ENCODE results near the gene RPUSD1.
"Not testable (repeated sequence)": the region's sequence is repeated elsewhere in the genome, so short reads cannot be mapped to it uniquely, and the experiment has no call there.

The RPUSD1 gene

DNA sequence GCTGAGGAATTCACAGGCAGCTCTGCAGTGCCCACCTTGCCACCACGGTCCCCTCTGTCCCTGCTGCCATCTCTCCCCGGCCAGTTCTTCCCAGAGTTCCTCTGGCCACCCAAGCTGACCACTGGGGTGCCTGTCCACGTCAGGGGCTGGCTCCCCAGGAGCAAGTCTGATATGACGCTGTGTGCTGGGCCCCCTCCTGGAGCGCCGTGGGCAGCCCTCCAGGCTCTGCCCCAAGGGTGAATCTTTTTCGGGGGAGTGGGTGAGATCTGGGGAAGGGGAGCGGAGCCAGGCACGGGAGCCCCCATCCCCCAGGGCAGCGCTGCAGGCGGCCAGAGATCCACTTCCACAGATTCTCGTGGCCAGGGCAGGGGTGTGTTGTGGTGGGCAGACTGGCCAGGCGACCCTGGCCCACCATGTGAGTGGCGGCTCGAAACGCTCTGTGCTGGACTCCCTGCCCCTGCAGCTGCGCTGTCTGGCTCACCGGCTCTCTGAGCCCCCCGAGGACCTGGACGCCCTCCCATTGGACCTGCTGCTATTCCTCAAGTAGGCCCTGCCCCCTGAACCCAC is 23.9 kb downstream of the RPUSD1 start:
- DNase-seq: no peak

DNA sequence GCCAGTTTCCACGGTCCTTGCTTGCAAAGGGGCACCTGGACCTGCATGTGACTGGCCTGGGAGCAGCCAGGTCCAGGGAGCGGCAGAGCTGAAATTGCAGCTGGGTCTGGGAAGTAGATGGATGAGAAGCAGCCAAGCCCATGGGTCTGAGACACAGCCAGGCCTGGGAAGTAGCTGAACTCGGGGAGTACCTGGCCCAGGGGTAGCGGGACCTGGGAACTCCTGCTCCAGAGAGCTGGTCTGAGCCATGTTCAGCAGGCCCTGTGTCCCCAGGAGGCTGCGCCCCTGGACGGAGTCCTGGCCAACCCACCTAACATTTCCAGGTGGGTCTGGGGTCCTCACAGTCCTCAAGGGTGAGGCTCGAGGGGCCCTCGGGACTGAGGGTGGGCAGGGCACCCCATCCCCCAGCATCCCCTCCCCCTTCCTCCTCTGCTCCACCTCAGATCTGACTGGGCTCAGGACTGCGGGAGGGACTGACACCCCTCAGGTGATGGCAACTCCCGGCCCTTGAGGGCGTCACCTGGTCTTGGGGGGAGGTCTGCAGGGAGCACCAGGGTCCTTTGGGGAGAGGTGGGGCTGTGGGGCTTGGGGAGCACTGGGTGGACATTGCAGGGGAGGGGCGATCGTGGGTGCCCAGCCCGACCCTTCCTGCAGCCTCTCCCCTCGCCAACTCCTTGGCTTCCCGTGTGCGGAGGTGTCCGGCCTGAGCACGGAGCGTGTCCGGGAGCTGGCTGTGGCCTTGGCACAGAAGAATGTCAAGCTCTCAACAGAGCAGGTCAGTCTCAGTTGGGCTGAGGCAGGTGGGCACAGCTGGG is 24.6 kb downstream of the RPUSD1 start:
- no peak for DNase-seq

DNA sequence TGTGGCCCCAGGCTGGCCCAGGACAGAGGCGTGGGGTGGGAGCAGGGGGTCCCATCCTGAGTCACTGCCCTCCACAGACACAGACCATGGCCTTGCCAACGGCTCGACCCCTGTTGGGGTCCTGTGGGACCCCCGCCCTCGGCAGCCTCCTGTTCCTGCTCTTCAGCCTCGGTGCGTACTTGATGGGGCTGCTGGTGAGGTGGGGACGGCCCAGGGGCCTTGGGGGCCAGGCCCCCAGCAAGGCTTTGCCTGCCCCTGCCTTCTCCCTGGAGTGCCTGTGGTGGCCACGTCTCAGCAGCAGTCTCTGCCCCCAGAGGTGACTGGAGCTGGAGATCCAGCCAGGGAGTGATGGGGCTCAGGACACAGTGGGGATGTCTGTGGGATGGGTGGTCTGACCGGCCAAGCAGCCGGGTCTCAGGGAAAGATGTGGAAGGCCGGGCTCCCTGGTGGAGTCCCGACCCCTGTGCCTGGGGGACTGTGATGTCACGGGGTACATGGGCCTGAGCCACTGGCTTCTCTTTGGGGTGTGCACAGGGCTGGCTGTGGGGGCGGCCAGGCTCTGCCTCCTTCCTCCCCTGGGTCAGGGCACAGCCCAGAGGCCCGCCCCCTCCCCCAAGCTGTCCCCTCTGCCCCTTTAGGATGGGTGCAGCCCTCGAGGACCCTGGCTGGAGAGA is 25.4 kb downstream of the RPUSD1 start:
- no peak for DNase-seq

DNA sequence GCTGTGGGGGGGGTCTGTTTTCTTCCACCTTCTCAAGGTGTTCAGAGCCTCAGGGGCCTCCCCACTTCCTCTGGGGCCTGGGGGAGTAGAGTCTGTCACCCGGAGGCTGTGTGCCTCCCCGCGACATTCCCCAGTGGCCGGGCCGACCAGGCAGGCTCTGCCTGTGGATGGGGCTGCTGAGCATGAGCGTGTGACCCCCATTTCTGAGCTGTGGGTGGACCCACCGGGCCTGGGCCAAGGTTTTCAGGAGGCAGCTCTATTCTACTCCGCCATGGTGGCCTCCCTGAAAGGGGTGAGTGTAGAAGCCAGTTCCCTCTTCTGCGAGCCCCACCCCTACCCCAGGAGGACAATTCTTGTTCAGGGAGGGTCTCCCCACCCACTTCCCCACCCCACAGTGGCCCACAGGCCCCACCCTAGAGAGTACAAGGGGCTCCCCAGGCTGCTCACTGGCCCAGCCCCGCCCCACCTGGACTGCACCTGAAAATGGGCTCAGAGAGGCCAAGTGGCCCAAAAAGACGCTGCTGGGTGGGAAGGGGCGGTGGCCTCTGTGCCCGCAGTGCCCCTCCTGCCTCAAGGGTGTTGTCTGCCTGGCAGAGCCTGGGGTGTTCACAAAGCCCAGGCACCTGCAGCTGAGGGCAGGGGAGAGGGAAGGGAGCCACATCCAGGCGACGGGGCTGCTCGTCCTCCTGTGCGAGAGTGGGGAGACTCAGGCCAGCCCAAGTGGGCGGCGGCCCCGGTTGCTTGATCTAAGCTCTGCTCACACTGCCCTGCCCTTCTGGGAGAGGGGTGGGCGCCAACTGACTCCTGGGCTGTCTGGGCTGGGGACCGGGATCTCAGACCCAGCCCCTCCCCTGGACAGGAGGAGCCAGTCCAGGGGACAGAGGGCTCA is 26.3 kb downstream of the RPUSD1 start:
- DNase-seq: no peak

DNA sequence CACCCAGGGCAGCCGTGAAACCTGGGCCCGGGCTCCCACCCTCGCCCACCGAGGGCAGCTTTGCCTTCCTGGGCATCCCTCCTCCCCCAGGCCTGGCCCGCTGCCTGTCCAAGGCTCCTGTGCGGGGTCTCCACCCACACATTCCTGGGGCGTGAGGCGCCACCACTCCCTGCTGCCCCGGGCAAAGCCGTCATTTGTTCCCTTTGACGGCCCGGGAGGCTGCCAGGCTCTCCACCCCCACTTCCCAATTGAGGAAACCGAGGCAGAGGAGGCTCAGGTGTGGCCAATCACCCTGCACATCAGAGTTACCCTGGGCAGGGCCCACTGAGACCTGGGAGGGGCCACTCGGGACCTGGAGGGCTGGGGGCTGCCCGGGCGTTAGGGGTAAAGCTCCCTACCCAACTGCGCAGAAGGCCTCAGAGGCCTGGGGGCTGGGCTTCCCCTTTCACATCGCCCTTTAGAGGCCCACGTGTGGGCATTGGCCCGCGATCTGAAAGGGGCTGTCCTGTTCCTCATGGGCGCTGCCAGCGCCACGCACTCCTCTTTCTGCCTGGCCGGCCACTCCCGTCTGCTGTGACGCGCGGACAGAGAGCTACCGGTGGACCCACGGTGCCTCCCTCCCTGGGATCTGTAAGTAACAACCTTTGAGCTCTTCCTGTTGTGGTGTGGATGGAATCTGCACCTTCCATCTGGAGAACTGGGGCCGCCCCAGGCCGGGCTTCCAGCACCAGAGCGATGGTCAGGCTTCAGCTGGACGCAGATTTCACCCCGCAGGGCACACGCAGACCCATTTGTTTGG is 27.4 kb downstream of the RPUSD1 start, which contains the start of gene MSLN:
Gene MSLN, plus strand, starts transcription at position 190 of the 799 bp plus-strand sequence. CDS start 1,947 bp downstream, outside the sequence.
- no peak for DNase-seq

DNA sequence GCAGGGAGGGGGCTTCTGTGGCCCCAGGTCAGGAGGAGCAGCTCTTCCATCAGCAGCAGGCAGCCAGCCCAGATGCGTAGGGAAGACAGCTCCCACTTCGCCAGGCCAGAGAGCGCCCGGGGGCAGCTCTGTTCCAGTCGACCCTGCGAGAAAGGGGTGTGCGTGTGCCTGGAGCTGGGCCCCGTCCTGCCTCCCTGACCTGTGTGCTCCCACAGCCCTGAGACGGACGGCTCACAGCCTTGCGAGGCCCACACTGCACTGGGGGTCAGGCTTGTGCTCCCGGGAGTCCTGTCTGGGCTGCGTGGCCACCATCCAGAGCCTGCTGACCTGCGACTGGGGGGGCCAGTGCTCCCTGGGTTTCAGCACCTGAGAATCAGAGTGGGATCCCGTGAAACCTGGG is 28.1 kb downstream of the RPUSD1 start:
- DNase-seq: no peak

DNA sequence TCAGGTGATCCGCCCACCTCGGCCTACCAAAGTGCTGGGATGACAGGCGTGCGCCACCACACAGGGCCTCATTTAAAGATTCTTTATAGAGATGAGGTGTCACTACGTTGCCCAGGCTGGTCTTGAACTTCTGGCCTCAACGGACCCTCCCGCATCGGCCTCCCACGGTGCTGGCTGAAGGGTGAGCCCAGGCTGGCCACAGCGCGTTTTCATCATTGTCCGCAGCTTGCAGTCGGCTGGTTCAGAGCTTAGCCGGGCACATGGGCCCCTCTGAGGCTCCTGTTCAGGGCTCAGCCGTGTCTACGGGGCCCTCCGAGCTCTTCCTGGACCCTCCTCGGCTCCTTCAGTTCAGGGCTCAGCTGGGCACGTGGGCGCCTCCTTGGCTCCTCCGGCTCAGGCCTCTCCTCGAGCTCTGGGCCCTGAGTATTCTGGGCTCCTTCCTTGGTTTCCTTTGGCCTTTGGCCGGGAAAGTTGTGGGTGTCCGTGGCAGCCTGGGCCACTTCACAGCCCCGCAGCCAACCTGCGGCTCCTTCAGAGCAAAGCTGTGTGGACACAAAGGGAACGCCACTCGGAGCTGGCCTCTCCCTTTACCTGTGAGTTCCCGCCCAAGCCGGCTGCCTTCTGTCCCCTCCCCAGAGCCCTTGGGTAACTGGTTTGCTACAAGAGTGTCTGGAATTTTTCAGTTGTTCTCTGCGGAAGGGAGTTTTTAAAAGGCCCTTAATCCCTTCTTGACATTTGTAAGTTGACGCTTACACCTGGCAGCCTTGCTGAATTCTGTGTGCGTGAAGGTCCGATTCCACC is 28.9 kb downstream of the RPUSD1 start:
- DNase-seq: no peak

DNA sequence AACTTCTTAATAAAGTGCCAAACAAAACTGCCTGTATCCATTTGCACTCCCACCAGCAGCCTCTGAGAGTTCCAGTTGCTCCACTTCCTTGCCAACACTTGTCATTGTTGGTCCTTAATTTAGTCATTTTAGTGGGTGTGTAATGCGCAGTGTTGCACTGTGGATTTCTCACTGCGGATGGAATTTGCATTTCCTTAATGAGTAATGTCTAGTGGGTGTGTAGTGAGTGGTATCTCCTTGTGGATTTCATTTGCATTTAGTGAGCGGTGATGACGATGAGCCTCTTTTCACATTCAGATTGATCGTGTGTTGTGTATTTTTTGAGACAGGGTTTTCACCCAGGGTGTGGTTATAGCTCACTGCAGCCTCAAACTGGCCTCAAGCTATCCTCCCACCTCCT is 31.8 kb downstream of the RPUSD1 start:
- DNase-seq: no peak

DNA sequence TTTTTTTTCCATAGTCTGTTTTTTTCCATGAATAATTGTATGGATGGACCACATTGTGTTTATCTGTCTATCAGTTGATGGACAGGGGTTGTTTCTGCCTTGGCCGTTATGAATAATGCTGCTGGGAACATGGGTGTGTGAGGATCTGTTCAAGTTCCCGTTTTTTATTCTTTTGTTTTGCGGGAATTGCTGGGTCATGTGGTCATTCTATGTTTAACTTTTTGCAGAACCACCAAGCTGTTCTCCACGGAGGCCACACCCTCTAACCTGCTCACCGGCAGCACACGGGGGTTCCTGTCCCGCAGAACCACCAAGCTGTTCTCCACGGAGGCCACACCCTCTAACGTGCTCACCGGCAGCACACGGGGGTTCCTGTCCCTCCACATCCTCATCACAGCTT is 33.5 kb downstream of the RPUSD1 start:
- no peak for DNase-seq

DNA sequence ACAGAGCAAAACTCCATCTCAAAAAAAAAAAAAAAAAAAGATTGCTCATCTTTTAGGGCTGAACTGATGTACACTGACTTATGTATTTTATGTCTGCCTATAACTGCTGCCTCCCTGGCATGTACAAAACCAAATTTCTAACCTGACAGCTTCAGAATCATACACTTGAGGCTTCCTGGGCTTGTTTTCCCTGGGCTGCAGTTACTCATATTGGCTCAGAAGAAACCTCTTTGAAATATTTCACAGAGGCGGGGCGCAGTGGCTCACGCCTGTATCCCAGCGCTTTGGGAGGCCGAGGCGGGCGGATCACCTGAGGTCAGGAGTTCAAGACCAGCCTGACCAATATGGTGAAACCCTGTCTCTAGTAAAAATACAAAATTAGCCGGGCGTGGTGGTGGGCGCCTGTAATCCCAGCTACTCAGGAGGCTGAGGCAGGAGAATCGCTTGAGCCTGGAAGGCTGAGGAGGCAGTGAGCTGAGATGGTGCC is 34.0 kb downstream of the RPUSD1 start:
- not testable (repeated sequence) for DNase-seq

DNA sequence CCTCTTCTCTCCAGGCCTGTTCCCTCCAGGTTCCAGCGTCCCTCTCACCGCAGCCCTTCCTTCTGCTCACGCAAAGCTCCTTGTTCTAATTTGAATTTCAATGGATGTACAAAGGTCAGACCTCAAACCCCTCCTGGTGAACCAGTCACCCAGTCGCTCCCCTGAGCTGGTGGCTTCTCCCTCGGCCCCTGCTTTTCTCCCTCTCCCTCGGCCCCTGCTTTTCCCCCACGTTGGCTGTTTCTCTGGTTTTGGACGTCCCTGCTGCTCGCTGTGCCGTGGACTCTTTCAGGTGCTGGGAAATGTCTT is 36.2 kb downstream of the RPUSD1 start:
- DNase-seq: no peak

DNA sequence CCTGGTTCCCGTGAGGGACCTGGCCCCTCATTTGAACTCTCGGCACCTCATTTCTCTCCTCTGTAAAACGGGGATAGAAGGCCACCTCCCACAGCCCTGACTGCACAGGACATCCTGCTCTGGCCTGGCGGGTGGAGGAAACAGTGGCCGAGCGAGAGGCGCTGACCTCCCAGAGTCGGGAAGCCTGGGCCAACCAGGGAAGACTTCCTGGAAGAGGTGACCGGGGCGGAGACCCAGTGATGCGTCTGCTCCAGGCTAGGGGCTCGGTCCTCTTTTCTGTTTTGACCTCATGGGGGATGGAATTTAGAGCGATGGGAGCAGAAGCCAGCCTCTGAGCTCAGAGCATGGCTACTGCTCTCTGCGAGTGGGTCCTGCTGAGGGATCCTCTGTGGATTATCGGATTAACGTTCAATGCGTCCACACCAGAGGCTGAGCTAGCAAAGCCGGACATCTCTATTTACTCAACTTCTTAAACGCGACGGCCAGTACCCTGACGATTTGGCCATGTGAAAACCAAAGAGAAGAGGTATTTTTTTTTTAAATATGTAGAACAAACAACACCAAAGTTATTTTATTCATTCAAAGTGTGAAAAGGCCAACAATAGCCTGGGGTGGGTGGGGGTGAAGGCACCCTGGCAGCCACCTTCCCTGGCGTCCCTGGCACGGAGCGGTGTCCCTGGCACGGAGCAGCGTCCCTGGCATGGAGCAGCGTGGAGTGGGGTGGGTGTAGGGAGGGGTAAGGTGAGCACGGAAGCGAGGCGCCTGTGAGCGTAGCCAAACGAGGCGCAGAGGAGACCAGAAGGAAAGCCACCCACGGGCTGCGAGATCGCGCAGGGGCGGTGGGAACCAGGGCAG is 36.8 kb downstream of the RPUSD1 start:
- no peak for DNase-seq

DNA sequence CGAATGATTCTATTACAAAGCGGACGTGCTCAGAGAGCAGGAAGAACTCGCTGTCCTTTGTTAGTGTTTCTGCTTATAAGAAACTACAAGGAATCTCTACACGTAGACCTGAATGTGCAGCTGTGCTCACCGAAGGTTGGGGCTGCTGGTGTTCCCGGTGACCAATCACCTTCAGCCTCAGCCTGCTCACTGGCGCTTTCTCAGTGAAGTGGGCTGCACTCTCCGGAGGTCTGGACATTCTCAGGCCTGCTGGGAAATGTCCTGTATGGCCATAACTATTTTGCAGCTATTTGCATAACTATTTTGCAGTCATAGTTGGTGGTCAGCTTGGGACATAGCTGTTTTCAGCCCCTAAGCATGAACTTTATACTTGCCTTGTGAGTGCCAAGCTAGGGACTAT is 37.7 kb downstream of the RPUSD1 start:
- no peak for DNase-seq

DNA sequence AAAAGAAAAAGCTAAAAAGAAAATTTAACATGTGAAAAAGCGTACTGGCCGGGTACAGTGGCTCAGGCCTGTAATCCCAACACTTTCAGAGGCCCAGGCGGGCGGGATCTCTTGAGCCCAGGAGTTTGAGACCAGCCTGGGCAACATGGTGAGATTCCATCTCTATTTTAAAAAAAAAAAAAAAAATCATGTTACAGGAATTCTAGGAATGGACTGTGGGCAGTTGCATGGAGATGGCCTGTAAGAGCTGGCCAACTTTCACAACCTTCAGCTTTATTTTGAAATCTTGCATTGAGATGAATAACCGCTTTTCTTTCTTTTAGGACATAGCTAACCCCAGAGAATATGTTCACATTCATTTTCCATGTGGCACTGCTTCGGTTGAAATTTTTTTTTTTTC is 39.2 kb downstream of the RPUSD1 start:
- no peak for DNase-seq

DNA sequence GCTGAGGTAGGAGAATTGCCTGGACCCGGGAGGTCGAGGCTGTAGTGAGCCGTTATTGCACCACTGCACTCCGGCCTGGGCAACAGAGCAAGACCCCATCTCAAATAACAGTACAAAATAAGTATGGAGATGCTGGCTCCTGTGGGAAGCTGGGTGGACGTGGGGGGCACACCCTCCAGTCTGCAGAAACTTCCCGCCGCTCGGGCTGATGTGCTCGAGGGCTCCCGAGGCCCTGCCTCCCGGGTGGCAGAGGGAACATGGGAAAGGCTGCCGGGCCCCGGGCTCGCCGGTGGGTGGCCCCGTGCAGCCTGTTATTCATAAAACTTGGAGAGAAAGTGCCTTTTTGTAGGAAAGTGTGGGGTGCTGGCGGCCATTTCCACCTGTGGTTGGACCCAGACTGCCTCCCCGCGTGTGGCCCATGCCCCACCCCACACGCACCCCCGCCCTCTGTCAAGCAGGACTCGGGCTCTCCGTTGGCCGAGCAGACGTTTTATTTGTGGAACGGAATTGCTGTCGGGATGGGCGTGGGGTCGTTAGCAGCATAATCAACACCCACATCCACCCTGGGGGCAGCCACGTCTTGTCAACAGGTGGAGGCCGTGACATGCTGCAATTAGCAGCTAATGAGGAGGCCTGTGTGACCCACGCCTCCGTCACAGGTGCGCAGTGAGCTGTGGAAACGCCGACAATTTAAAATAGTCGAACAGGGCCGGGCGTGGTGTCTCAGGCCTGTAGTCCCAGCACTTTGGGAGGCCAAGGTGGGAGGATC is 40.0 kb downstream of the RPUSD1 start:
- no peak for DNase-seq

DNA sequence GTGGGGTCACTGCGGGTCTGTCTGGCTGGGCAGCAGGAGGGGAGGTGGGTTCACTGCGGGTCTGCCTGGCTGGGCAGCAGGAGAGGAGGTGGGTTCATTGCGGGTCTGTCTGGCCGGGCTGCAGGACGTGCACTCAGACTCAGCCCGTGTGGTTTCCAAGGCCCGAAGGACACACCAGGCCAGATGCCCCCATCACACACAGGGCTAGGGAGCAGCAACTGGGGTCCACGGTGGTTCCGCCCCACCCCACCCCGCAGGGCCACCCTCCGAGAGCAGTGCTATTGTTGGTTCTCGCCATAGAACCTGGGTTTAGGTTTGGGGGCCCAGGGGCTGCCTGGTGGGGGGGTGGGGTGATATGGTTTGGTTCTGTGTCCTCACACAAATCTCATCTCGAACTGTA is 41.5 kb downstream of the RPUSD1 start:
- no peak for DNase-seq

DNA sequence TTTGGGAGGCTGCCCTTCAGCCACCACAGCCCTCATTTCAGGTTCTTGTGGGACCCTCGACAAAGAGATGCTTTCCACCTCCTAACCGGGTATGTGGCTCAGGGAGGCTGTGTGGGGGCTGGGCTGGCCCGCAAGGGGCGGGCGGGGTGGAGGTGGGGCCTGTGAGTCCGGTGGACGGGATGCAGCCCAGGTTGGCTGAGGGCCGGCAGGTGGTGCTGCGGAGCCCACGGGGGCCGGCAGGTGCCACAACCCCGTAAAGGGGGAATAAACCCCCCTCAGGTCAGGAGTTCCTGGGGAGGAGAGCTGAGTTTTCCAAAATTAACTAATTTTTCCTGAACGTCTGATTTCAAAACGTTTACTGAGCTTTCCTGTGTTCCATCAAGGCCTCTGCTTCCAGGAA is 42.4 kb downstream of the RPUSD1 start:
- DNase-seq: no peak

DNA sequence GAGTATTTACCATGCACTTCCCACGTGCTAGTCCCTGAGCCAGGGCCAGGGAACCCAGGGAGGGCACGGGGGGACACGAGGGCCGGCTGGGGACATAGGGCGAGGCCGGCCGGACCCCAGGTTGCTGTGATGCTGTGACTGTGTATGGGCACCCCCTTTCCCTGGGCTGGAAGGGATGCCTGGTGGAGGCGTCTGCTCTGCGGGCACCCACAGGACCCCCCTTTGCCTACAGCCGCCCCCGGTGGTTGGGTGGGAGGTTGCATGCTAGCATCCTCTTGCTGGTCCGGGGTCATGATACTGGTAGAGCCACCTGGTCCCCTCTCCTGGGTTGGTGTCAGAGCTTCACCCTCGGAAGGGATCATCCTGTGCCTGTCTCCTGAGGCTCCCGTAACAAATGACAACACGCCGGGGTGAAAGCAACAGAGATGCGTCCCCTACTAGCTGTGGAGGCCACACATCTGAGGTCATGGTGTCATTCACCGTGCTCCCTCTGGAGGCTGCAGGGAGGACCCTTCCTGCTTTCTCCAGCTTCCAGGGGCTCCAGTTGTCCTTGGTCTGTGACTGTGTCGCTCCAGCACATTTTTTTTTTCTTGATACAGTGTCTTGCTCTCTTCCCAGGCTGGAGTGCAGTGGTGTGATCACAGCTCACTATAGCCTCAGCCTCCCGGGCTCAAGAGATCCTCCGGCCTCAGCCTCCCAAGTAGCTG is 44.2 kb downstream of the RPUSD1 start:
- no peak for DNase-seq

DNA sequence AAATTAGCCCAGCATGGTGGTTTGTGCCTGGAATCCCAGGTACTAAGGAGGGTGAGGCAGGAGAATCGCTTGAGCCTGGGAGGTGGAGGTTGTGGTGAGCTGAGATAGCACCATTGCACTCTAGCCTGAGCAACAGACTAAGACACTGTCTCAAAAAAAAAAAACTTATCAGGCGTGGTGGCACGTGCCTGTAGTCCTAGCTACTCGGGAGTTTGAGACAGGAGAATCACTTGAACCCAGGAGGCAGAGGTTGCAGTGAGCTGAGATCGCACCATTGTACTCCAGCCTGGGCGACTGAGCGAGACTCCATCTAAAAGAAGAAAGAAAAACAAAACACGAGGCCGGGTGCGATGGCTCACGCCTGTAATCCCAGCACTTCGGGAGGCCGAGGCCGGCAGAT is 45.3 kb downstream of the RPUSD1 start:
- not testable (repeated sequence) for DNase-seq

Data from activated effector memory CD4-positive, alpha-beta T cell treated with Interleukin-2 at 50 U/mL for 16 hours (primary cell).